ENCODE data around the gene GRB10. TPM values are rescaled to one million over a fixed set of nuclear protein-coding genes. Genes with fewer than 3 reads are reported as not detected.

GRB10 gene
- total RNA-seq, 1 donor from 2014 or later: 48.6 TPM

DNA sequence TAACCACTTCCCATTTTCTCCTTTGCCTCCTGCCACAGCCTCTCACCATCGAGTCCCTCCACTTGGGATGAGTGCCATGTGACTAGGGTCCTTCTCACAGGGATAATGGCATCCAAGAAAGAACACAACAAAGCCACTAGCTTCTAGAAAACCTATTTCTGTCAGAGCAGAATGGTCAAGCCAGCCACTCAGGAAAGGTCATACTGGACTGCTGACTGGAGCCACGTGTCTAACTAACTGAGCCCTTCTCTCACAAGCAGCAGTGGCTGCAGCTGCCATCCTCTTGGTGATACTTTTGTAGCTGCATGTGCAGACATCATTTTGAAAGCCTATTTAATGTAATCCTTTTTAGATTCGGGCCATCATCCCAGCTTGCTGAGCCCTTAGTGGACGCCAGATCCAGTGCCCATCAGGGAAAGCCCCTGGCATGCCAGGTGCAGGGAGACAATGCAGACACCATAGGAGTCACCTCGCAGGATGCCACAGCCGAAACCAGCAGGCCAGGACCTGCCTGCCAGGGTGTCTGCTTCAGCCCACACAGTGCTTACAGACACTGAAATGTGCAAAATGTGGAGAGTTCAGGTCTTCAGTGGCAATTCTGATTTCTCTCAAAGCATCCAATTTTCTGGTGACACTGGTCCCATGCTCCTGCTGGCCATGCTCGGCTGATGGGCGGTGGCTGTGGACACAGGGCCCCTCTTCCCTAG, 119.1 kb downstream of the GRB10 start:
- Histone ChIP-seq H3K36me3 (peaks cover 0 to 5% of the 10 kb centered on the region in 2 donors), H3K27ac (no peak overlapping the region), H3K9me3 (no peaks in the 10 kb centered on the region), H3K27me3 (no peaks in the 10 kb centered on the region), H3K4me1 (peaks cover 75% of the 10 kb centered on the region), H3K4me3 (no peak overlapping the region)
- intact Hi-C loops (cut with DNase I): no loop called here
- no peak for TF ChIP-seq POLR2AphosphoS5 (IDR thresholded peaks at IDR 0.05; ENCODE audit: insufficient read depth in 1 of 2, low read depth in 1 of 2)
- TF ChIP-seq, protein P1, sequence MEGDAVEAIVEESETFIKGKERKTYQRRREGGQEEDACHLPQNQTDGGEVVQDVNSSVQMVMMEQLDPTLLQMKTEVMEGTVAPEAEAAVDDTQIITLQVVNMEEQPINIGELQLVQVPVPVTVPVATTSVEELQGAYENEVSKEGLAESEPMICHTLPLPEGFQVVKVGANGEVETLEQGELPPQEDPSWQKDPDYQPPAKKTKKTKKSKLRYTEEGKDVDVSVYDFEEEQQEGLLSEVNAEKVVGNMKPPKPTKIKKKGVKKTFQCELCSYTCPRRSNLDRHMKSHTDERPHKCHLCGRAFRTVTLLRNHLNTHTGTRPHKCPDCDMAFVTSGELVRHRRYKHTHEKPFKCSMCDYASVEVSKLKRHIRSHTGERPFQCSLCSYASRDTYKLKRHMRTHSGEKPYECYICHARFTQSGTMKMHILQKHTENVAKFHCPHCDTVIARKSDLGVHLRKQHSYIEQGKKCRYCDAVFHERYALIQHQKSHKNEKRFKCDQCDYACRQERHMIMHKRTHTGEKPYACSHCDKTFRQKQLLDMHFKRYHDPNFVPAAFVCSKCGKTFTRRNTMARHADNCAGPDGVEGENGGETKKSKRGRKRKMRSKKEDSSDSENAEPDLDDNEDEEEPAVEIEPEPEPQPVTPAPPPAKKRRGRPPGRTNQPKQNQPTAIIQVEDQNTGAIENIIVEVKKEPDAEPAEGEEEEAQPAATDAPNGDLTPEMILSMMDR (IDR thresholded peaks at IDR 0.05): no peak
- TF ChIP-seq POLR2A (IDR thresholded peaks at IDR 0.05): no peak
- DNase-seq (ENCODE audit: extremely low spot score in 2 of 2): no peak

DNA sequence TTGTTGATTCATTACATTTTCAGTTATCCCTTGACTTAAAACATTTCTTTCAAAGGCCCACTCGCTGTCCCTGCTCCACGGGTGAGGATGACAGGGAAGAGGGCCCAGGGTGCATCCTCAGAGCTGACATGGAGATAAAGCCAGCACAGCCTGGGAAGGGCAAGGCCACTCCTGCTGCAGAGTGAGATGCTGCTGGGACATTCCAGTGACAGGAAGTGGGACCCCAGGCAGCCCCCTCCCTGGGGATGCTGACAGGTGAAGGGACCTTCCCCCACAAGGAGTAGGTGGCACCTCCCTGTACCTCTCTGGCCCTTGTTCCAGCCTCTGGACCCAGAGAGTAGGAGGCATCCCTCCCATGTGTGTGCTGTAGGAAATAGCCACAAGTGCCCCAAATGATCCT, 119.7 kb downstream of the GRB10 start:
- peaks cover 75% of the 10 kb centered on the region for H3K4me1 ChIP-seq
- intact Hi-C loops (cut with DNase I): no loop called here
- DNase-seq (ENCODE audit: extremely low spot score in 2 of 2): no peak

DNA sequence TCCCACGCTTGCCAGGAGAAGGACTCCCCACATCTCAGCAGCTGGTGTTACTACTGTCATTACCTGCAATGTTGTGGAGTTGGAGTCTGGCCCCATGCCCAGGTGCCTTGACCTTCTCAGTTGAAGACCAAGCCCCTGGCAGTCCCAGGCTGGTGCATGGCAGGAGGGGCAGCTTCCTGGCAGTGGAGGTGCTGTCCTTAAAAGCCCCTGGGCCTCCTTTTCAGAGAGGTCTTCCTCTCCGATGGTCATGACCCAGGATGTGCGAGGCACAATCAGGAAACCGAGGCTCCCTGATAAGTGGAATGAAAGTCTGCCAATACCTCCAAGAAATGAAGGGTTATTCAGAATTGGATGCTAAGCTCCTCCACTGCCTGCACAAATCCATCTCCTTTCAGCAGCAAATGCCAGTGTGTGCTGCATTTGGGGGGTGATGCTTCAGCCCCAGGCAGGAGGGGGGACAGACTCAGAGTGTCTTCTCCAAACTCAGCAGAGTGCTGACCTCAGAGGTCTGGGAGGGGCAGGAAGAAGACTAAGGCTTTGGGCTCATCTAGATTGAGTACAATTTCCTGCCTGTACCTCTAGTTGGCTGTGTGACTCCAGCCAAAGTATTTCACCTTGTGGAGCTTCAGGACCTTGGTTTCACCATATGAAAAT, 120.5 kb downstream of the GRB10 start:
- Histone ChIP-seq H3K4me3 (no peak overlapping the region), H3K36me3 (peaks cover 0 to 5% of the 10 kb centered on the region in 2 donors), H3K9me3 (no peaks in the 10 kb centered on the region), H3K4me1 (peaks cover 72% of the 10 kb centered on the region), H3K27ac (no peak overlapping the region), H3K27me3 (no peaks in the 10 kb centered on the region)
- TF ChIP-seq POLR2AphosphoS5 (IDR thresholded peaks at IDR 0.05; ENCODE audit: insufficient read depth in 1 of 2, low read depth in 1 of 2): no peak
- TF ChIP-seq, protein P1 (IDR thresholded peaks at IDR 0.05): no peak
- TF ChIP-seq POLR2A (IDR thresholded peaks at IDR 0.05): no peak
- DNase-seq (ENCODE audit: extremely low spot score in 2 of 2): peak; percentile 85 to 86
- intact Hi-C loops (cut with DNase I): no loop called here

More for the DNA sequence above, 119.7 kb downstream of the GRB10 start:
- Histone ChIP-seq H3K27ac (no peak overlapping the region), H3K9me3 (no peaks in the 10 kb centered on the region), H3K36me3 (peaks cover 0 to 5% of the 10 kb centered on the region in 2 donors), H3K27me3 (no peaks in the 10 kb centered on the region), H3K4me3 (no peak overlapping the region)
- TF ChIP-seq, protein P1 (IDR thresholded peaks at IDR 0.05): no peak
- TF ChIP-seq POLR2A (IDR thresholded peaks at IDR 0.05) (no peak), POLR2AphosphoS5 (IDR thresholded peaks at IDR 0.05; ENCODE audit: insufficient read depth in 1 of 2, low read depth in 1 of 2) (no peak)

DNA sequence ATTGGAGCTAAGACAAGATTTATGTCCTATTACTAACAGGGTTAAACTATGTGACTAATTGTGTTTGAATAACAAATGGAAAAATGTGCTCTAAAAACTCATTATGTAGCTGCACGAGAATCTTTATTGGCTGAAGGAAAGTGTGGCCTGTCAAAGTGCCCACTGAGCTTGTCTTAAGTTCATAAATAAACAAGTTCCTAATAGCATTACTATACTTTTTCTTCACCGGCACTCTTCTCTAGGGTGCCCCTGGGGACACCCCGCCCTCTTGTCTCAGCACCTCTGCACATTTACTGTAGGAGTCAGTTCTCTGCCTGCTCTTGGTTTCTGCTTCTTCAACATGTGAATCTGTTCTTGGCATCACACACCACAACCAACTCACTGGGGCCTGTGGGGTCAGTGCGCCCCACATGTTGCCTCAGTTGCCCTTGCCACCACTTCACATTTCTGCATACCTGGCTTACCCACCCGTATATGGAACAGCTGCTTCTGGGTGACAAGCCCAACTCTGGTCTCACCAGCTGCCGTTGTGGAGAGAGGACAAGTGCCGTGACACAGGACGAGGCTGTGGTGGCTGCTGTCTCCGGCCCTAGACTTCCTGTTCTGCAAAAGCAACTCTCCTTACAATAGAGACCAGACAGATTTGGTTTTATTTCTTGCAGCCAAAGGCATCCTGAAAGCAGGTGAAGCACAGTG, 121.2 kb downstream of the GRB10 start:
- Histone ChIP-seq H3K36me3 (peaks cover 0 to 5% of the 10 kb centered on the region in 2 donors), H3K27me3 (no peaks in the 10 kb centered on the region), H3K4me3 (no peak overlapping the region), H3K27ac (no peak overlapping the region), H3K9me3 (no peaks in the 10 kb centered on the region), H3K4me1 (peaks cover 74% of the 10 kb centered on the region)
- TF ChIP-seq POLR2AphosphoS5 (IDR thresholded peaks at IDR 0.05; ENCODE audit: insufficient read depth in 1 of 2, low read depth in 1 of 2) (no peak), POLR2A (IDR thresholded peaks at IDR 0.05) (no peak)
- TF ChIP-seq, protein P1 (IDR thresholded peaks at IDR 0.05): no peak
- intact Hi-C loops (cut with DNase I): no loop called here
- DNase-seq (ENCODE audit: extremely low spot score in 2 of 2): peak in 1 of 2 donors; percentile 83
